ENCODE measurements around the gene MT1M.
A peak's percentile ranks its signal among the peaks of the same experiment; 100 is the strongest.
"Not testable (repeated sequence)": the region's sequence is repeated elsewhere in the genome, so short reads cannot be mapped to it uniquely, and the experiment has no call there.

MT1M gene

GRCh38 chr16:56649820-56650219, 17.4 kb downstream of the MT1M start:
- no peak for DNase-seq (ENCODE audit: low spot score)

DNA sequence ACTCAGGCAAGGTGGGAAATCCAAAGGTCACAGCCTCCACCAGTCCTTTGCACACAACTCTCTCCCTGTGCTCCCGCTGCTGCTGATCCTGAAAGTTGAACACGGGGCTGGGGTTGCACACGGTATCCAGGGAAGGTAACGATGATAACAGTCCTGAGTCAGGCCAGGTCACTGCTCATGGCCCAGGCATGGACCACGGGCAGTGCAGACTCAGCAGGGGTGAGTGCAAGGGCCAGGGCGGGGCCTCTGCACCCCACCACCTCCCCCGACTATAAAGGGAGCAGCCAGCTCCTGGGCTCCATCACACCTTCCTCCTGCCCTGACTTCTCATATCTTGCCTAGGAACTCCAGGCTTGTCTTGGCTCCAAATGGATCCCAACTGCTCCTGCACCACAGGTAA, 19.1 kb downstream of the MT1M start, which contains the start of gene MT1B:
TSS of gene MT1B (plus strand) at position 301 of the 400 bp plus-strand sequence. CDS start at position 369, 68 bp downstream.
- no peak for DNase-seq (ENCODE audit: low spot score)

- DNase-seq (ENCODE audit: low spot score), result no peak
These were observed 20.1 kb downstream of the MT1M start for GRCh38 chr16:56652600-56652999.

- no peak for DNase-seq (ENCODE audit: low spot score)
These were observed 20.8 kb downstream of the MT1M start for GRCh38 chr16:56653218-56653617.

GRCh38 chr16:56657555-56658326, 25.3 kb downstream of the MT1M start, which contains the start of gene MT1F:
Gene MT1F, plus strand, starts transcription at chr16:56657959. Its CDS starts 100 bp downstream, at chr16:56658059.
- peak; percentile 54 for DNase-seq (ENCODE audit: low spot score)

GRCh38 chr16:56658327-56658875, 25.9 kb downstream of the MT1M start:
- DNase-seq (ENCODE audit: low spot score), result no peak

GRCh38 chr16:56662357-56663354, 30.2 kb downstream of the MT1M start:
- DNase-seq (ENCODE audit: low spot score), result no peak

DNA sequence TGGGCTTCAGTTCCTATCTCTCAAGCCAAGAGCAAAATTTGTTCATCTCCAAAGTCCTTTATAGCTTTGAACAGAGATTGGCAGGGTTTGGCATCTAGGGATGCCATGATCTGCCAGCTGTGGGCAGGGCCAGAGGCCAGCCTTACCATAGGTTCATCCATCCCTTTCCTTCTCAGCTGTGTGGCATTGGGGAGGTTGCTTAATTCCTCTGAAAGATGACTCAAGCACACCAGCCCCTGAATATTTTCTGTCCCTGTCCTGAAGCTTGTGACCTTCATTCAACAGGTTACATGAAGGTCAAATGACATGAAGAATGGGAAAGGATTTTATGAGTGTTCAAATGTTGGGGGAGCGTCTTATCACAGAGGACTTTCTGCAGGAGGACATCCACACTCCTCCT, 32.0 kb downstream of the MT1M start:
- DNase-seq (ENCODE audit: low spot score), result no peak

GRCh38 chr16:56665286-56666261, 33.1 kb downstream of the MT1M start:
- DNase-seq (ENCODE audit: low spot score), result not testable (repeated sequence)

GRCh38 chr16:56667581-56668571, 35.4 kb downstream of the MT1M start, which contains the start of gene MT1G:
Gene MT1G, minus strand, starts transcription at chr16:56668065. Its CDS starts 72 bp downstream, at chr16:56667993.
- no peak for DNase-seq (ENCODE audit: low spot score)

- no peak for DNase-seq (ENCODE audit: low spot score)
These were observed 36.8 kb downstream of the MT1M start, which contains the start of gene MT1H for GRCh38 chr16:56669005-56669839. Gene MT1H, plus strand, starts transcription at chr16:56669814. Its CDS starts 71 bp downstream, at chr16:56669885.

DNA sequence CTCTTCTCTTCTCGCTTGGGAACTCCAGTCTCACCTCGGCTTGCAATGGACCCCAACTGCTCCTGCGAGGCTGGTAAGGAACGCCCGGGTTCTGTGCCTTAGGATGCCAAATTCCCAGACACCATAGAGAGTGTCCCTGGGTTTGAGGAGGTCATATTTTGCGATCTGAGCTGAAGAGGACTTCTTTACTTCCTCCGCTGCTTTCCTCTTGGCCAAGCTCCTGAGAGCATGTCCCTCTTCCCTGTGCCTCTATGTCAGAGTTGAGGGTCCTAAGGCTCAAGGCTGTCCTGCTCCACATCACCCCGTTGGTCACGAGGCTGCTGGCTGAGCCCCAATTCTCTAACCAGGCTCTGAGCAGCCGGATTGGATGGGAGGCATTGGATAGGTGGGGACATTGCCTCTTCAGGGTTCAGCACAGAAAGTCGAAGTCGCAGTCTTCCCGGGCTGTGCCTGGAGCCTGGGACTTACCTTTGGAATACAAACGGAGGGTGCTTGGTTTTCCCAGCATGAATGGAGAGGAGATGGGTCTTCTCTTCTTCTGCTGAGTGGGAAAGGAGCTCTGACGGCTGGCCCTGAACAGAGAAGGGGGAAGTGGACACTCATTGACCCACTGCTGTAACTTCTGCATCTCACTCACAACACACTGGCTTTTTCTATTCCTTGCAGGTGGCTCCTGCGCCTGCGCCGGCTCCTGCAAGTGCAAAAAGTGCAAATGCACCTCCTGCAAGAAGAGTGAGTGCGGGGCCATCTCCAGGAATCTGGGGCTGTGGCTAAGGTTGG, 37.6 kb downstream of the MT1M start:
- DNase-seq (ENCODE audit: low spot score), result no peak

GRCh38 chr16:56670620-56670934, 38.1 kb downstream of the MT1M start:
- DNase-seq (ENCODE audit: low spot score), result no peak

- not testable (repeated sequence) for DNase-seq (ENCODE audit: low spot score)
These were observed 39.2 kb downstream of the MT1M start for GRCh38 chr16:56671691-56672090.

DNA sequence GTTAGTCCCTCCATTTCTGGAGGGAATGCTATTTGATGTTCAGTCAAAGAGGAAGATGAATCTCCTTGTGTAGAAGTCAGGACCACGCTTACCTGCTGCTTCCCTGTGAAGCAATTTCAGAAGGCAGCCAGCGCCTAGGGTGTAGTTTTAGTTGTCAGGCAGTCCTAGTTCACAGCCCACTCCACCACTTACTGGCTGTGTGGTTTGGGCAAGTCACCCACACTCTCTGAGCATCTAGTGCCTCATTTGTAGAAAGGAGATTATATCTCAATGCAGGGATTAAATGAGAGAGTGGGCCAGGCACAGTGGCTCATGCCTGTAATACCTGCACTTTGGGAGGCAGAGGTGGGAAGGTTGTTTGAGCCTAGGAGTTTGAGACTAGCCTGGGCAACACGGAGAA, 39.7 kb downstream of the MT1M start:
- DNase-seq (ENCODE audit: low spot score), result not testable (repeated sequence)

GRCh38 chr16:56672761-56673536, 40.5 kb downstream of the MT1M start:
- DNase-seq (ENCODE audit: low spot score), result no peak

GRCh38 chr16:56673921-56674320, 41.5 kb downstream of the MT1M start:
- DNase-seq (ENCODE audit: low spot score), result no peak
